Tibial artery (tissue), 4 donors: ENCODE measurements around the gene SLC31A2.

Source experiments
- DNase-seq, 2 donors: peaks; one replicate each; pipeline ENCODE4 v3.0.0-alpha.2; 2019
- H3K27ac ChIP-seq, 2 donors: fragments of 200-600 bp; sonication (generic) in 1 of 2; 1 replicate in 1 of 2; 2 replicates in 1 of 2; pipeline ENCODE4 v1.5.1; 2018 to 2019; ENCODE audit warnings: mild to moderate bottlenecking in 1 of 2
- H3K27me3 ChIP-seq, 2 donors: fragments of 200-600 bp; sonication (generic) in 1 of 2; one replicate each; pipeline versions ENCODE4 v1.5.1 to v1.6.0; 2016 to 2019
- H3K36me3 ChIP-seq, 3 donors: fragments of 200-600 bp; sonication (generic) in 2 of 3; one replicate each; pipeline ENCODE4 v1.5.1; 2016 to 2019; ENCODE audit warnings: mild to moderate bottlenecking in 2 of 3
- H3K4me1 ChIP-seq, 4 donors: fragments of 200-600 bp; sonication (generic) in 2 of 4; 1 replicate in 3 of 4; 2 replicates in 1 of 4; pipeline ENCODE4 v1.5.1; 2016 to 2019
- H3K4me3 ChIP-seq, 2 donors: fragments of 200-600 bp; sonication (generic) in 1 of 2; 1 replicate in 1 of 2; 2 replicates in 1 of 2; pipeline ENCODE4 v1.5.1; 2018 to 2019; ENCODE audit warnings: mild to moderate bottlenecking in 2 of 2
- H3K9me3 ChIP-seq, 3 donors: fragments of 200-600 bp; sonication (generic) in 1 of 3; one replicate each; pipeline ENCODE4 v1.5.1; 2016 to 2019
- CTCF ChIP-seq, 2 experiments: fragments of 200-600 bp in 1 of 2; fragments of 450-650 bp in 1 of 2; IDR thresholded peaks; one replicate each; pipeline ENCODE4 v1.5.1; 2017 to 2019; ENCODE audit warnings: antibody characterized with exemption in 2 of 2, mild to moderate bottlenecking in 1 of 2, moderate library complexity in 1 of 2
- intact Hi-C: fragments of 100-400 bp; cut with DNase I; formaldehyde crosslinking; loops from one replicate; pipeline ENCODE4 v1.15.0; 2023; ENCODE audit warnings: low total_unique reads

SLC31A2 gene

GRCh38 chr9:113173341-113173740 is 22.5 kb downstream of the SLC31A2 start:
- Histone ChIP-seq H3K27ac (no peak overlapping the region), H3K4me1 (no peaks in the 10 kb centered on the region), H3K9me3 (no peaks in the 10 kb centered on the region), H3K27me3 (no peaks in the 10 kb centered on the region), H3K36me3 (peaks cover 92 to 95% (median 94%) of the 10 kb centered on the region in 3 donors), H3K4me3 (no peak overlapping the region)
- intact Hi-C loops: no loop called here
- no peak for DNase-seq
- TF ChIP-seq CTCF (IDR thresholded peaks at IDR 0.05): no peak

DNA sequence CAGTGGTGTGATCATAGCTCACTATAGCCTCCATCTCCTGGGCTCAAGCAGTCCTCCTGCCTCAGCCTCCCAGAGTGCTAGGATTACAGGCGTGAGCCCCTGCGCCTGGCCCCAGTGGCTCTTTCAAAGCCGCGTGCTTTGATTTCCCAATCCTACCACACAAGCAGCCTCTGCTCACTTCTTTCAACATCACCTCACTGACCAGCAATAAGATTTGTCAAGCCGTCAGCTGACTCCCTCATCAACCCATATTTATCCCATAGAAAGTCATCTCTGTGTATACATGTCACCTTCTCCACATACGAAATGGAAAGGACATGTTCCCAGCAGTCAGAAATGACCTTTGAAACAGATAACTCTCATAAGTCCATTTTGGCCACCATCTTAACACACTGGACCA is 26.0 kb downstream of the SLC31A2 start:
- Histone ChIP-seq H3K4me1 (no peaks in the 10 kb centered on the region), H3K36me3 (peaks cover 92 to 93% (median 92%) of the 10 kb centered on the region in 3 donors), H3K27ac (no peak overlapping the region), H3K9me3 (no peaks in the 10 kb centered on the region), H3K4me3 (no peak overlapping the region), H3K27me3 (no peaks in the 10 kb centered on the region)
- no peak for TF ChIP-seq CTCF (IDR thresholded peaks at IDR 0.05)
- no peak for DNase-seq
- intact Hi-C loops: no loop called here

DNA sequence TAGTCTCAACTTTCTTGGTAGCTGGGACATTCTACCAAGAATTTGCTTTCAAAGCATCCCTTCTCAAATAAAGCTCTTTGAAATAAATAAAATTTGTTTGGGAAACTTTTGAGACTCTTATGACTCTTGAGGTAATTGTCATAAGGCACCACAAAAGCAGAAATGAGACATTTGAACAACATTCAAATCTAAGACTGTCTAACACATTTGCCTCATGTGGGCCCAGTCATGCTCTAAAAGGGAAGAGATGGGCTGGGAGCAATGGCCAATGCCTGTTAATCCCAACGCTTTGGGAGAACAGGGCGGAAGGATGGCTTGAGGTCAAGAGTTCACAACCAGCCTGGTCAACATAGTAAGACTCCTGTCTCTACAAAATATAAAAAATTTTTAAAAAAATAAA is 26.4 kb downstream of the SLC31A2 start:
- H3K4me1 ChIP-seq: no peaks in the 10 kb centered on the region
- no peak overlapping the region for H3K27ac ChIP-seq
- peaks cover 92 to 93% (median 93%) of the 10 kb centered on the region in 3 donors for H3K36me3 ChIP-seq
- no peak overlapping the region for H3K4me3 ChIP-seq
- TF ChIP-seq CTCF (IDR thresholded peaks at IDR 0.05): no peak
- intact Hi-C loops: no loop called here
- no peak for DNase-seq
- no peaks in the 10 kb centered on the region for H3K9me3 ChIP-seq
- H3K27me3 ChIP-seq: no peaks in the 10 kb centered on the region

DNA sequence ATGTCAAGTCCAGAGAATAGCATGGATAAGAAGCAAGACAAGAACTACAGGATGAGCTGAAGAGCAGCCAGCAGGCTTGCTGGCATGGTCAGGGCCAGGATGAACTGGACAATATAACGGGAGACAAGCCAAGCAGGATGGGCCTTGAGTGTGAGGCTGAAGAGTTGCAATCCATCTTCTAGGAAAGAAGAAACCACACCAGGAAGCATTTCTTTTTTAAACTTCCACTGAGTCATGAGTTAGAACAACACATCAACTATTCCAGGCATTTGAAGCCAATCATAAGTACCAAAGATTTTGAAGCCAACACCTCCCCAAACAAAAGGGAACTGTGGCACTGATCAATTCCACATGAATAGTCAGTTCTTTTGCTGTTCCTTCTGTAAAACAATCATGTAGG is 27.3 kb downstream of the SLC31A2 start:
- peaks cover 92 to 93% (median 93%) of the 10 kb centered on the region in 3 donors for H3K36me3 ChIP-seq
- intact Hi-C loops: no loop called here
- H3K4me1 ChIP-seq: no peaks in the 10 kb centered on the region
- no peak overlapping the region for H3K27ac ChIP-seq
- H3K27me3 ChIP-seq: no peaks in the 10 kb centered on the region
- no peaks in the 10 kb centered on the region for H3K9me3 ChIP-seq
- H3K4me3 ChIP-seq: no peak overlapping the region
- TF ChIP-seq CTCF (IDR thresholded peaks at IDR 0.05): no peak
- DNase-seq: no peak

- Histone ChIP-seq H3K4me3 (no peak overlapping the region), H3K27ac (no peak overlapping the region), H3K4me1 (no peaks in the 10 kb centered on the region), H3K9me3 (no peaks in the 10 kb centered on the region), H3K27me3 (no peaks in the 10 kb centered on the region), H3K36me3 (peaks cover 94 to 96% (median 95%) of the 10 kb centered on the region in 3 donors)
- no peak for TF ChIP-seq CTCF (IDR thresholded peaks at IDR 0.05)
- no peak for DNase-seq
- intact Hi-C loops: no loop called here
Measured at GRCh38 chr9:113179839-113180238, 29.0 kb downstream of the SLC31A2 start.

DNA sequence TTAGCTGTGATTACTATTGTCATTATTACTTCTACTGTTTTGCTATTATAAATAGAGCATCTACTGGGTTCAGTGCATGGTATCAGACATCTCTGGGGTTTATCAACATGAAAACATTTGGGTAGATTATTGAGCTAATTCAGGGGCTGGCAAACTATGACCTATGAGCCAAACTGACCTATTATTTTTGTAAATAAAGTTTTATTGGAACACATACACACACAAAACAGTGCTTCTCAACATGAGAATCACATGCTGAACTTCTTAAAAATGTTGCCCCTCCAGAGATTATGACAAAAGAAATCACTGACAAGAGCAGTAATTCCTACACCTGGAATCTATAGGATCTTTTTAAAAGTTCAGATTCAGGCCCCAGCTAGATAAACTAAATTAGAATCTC is 30.4 kb downstream of the SLC31A2 start:
- H3K36me3 ChIP-seq: peaks cover 96 to 98% (median 97%) of the 10 kb centered on the region in 3 donors

More for the DNA sequence above, 30.4 kb downstream of the SLC31A2 start:
- H3K27me3 ChIP-seq: no peaks in the 10 kb centered on the region
- intact Hi-C loops: no loop called here
- no peaks in the 10 kb centered on the region for H3K4me1 ChIP-seq
- no peaks in the 10 kb centered on the region for H3K9me3 ChIP-seq
- H3K4me3 ChIP-seq: no peak overlapping the region
- DNase-seq: no peak
- no peak overlapping the region for H3K27ac ChIP-seq
- TF ChIP-seq CTCF (IDR thresholded peaks at IDR 0.05): no peak
